ENCODE data around the gene AJM1.
A peak's percentile ranks its signal among the peaks of the same experiment; 100 is the strongest.
"Not testable (repeated sequence)": the region's sequence is repeated elsewhere in the genome, so short reads cannot be mapped to it uniquely, and the experiment has no call there.

AJM1 gene

DNA sequence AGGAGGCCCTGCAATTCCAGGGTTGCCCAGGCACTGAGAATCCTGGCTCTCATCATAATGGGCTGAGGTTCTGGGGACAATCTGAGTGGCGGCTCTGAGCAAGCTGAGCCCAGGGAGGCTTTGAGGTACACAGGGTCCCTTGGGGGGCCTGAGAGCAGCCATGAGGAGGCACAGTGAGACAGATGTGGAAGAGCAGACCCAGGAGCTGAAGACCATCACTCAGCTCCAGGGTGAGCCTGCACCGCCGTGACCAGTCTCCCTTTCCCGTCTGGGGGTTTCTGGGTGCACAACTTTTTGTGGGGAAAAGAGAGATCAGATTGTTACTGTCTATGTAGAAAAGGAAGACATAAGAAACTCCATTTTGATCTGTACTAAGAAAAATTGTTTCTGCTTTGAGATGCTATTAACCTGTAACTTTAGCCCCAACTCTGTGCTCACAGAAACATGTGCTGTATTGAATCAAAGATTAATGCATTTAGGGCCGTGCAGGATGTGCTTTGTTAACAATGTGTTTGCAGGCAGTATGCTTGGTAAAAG, 46.0 kb upstream of the AJM1 start, which contains the start of gene CCDC183:
TSS of gene CCDC183 (plus strand) at position 101 of the 537 bp plus-strand sequence. CDS start at position 161, 60 bp downstream.
- no peak for DNase-seq (ENCODE audit: low read depth in 1 of 2, low spot score in 1 of 2)
- peaks cover 14% of the 10 kb centered on the region for H3K27me3 ChIP-seq (ENCODE audit: insufficient read depth, poor library complexity, severe bottlenecking)
- no peak within 1 kb of the TSS; the same call in 1 of the 2 replicates for H3K27ac ChIP-seq (replicated peaks)
- TF ChIP-seq SPI1 (IDR thresholded peaks at IDR 0.05; ENCODE audit: borderline replicate concordance, low read depth) (no peak), REST (IDR thresholded peaks at IDR 0.05; ENCODE audit: insufficient replicate concordance, low read depth) (no peak), CTCF (IDR thresholded peaks at IDR 0.05; ENCODE audit: insufficient read depth, low read length) (no peak), GABPA (IDR thresholded peaks at IDR 0.05; ENCODE audit: low read depth) (no peak), POLR2AphosphoS5 (IDR thresholded peaks at IDR 0.05; ENCODE audit: low read depth) (no peak)
- no peak within 1 kb of the TSS for H3K4me3 ChIP-seq (replicated peaks; ENCODE audit: insufficient read depth, low read length)

DNA sequence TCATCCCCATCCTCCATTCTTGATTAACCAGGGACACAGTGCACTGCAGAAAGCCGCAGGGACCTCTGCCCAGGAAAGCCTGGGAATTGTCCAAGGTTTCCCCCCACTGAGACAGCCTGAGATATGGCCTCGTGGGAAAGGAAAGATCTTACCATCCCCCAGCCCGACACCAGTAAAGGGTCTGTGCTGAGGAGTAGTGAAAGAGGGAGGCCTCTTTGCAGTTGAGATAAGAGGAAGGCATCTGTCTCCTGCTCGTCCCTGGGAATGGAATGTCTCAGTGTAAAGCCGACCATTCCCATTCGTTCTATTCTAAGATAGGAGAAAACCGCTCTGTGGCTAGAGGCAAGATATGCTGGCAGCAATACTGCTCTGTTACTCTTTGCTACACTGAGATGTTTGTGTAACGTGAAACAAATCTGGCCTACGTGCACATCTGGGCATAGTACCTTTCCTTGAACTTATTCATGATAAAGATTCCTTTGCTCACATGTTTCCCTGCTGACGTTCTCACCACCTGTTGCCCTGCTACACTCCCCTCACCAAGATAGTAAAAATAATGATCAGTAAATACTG, 45.4 kb upstream of the AJM1 start:
- peaks cover 16% of the 10 kb centered on the region for H3K27me3 ChIP-seq (ENCODE audit: insufficient read depth, poor library complexity, severe bottlenecking)
- not testable (repeated sequence) for DNase-seq (ENCODE audit: low read depth in 1 of 2, low spot score in 1 of 2); H3K27ac ChIP-seq (replicated peaks); H3K4me3 ChIP-seq (replicated peaks; ENCODE audit: insufficient read depth, low read length)

DNA sequence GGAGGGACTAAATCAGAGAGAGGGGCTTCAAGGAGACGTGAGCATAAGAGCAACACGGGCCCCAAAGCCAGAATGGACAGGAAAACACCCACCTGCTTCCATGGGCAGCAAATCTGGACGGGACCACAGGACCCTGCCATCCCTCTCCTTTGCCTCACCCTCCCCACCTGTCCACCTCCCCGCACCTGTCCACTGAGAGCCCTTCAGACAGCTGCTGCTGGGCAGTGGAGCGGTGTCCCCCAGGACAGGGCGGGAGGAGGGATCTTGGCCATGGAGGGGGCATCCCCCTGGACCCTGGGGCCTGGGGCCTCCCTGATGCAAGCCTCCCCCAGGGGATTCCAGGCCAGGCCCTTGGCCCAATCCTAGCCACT, 43.6 kb upstream of the AJM1 start:
- no peak overlapping the region for H3K4me3 ChIP-seq (replicated peaks; ENCODE audit: insufficient read depth, low read length)
- no peak for DNase-seq (ENCODE audit: low read depth in 1 of 2, low spot score in 1 of 2)
- H3K27me3 ChIP-seq (ENCODE audit: insufficient read depth, poor library complexity, severe bottlenecking): peaks cover 16% of the 10 kb centered on the region
- TF ChIP-seq GABPA (IDR thresholded peaks at IDR 0.05; ENCODE audit: low read depth) (no peak), POLR2AphosphoS5 (IDR thresholded peaks at IDR 0.05; ENCODE audit: low read depth) (no peak), REST (IDR thresholded peaks at IDR 0.05; ENCODE audit: insufficient replicate concordance, low read depth) (no peak), SPI1 (IDR thresholded peaks at IDR 0.05; ENCODE audit: borderline replicate concordance, low read depth) (no peak), CTCF (IDR thresholded peaks at IDR 0.05; ENCODE audit: insufficient read depth, low read length) (no peak)
- no peak overlapping the region for H3K27ac ChIP-seq (replicated peaks)

GRCh38 chr9:136799079-136799853, 43.0 kb upstream of the AJM1 start:
- Histone ChIP-seq H3K4me3 (replicated peaks; ENCODE audit: insufficient read depth, low read length) (peak overlapping the region; percentile 37), H3K27ac (replicated peaks) (no peak overlapping the region), H3K27me3 (ENCODE audit: insufficient read depth, poor library complexity, severe bottlenecking) (peaks cover 16% of the 10 kb centered on the region)
- no peak for TF ChIP-seq POLR2AphosphoS5 (IDR thresholded peaks at IDR 0.05; ENCODE audit: low read depth)
- TF ChIP-seq REST (IDR thresholded peaks at IDR 0.05; ENCODE audit: insufficient replicate concordance, low read depth): no peak
- TF ChIP-seq CTCF (IDR thresholded peaks at IDR 0.05; ENCODE audit: insufficient read depth, low read length): no peak
- no peak for TF ChIP-seq GABPA (IDR thresholded peaks at IDR 0.05; ENCODE audit: low read depth)
- no peak for TF ChIP-seq SPI1 (IDR thresholded peaks at IDR 0.05; ENCODE audit: borderline replicate concordance, low read depth)
- no peak for DNase-seq (ENCODE audit: low read depth in 1 of 2, low spot score in 1 of 2)
